Measurements from ENCODE around the gene TRIM24.
A peak's percentile ranks its signal among the peaks of the same experiment; 100 is the strongest.
"Not testable (repeated sequence)": the region's sequence is repeated elsewhere in the genome, so short reads cannot be mapped to it uniquely, and the experiment has no call there.

The TRIM24 gene

DNA sequence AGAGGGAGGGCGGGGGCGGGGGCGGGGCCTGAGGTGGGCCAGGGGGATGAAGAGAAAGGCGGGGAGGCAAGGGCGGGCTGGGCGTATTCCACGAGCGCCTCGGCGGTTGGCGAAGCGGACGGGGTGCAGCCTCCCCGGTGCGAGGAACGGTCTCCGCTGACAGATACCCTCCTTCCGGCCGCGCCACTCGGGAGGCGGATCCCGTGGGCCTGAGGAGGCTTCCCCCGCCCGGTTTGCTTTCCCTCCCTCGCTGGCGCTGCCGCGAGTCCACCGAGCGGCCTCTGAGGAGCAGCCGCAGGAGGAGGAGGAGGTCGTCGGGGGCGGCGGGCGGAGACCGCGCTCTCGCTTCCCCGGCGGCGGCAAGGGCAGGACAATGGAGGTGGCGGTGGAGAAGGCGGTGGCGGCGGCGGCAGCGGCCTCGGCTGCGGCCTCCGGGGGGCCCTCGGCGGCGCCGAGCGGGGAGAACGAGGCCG is at the start of gene TRIM24:
Gene TRIM24, plus strand, starts transcription at position 84 of the 473 bp plus-strand sequence. Its CDS starts 290 bp downstream, at position 374.
- FAIRE-seq (no peak), DNase-seq (ENCODE audit: insufficient read length, low spot score) (peak; percentile 76)

DNA sequence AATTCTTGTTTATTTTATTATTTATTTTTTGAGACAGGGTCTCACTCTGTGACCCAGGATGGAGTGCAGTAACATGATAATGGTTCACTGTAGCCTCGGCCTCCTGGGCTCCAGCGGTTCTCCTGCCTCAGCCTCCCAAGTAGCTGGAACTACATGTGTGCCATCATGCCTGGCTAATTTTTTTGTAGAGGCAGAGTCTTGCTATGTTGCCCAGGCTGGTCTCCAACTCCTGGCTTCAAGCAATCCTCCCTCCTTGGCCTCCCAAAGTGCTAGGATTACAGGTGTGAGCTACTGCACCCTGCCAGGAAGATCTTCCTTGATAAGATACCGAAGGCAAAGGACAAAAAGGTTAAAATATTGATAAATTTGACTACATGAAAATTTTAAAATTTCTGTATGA is 48.0 kb upstream of the TRIM24 start:
- not testable (repeated sequence) for DNase-seq (ENCODE audit: insufficient read length, low spot score); FAIRE-seq

DNA sequence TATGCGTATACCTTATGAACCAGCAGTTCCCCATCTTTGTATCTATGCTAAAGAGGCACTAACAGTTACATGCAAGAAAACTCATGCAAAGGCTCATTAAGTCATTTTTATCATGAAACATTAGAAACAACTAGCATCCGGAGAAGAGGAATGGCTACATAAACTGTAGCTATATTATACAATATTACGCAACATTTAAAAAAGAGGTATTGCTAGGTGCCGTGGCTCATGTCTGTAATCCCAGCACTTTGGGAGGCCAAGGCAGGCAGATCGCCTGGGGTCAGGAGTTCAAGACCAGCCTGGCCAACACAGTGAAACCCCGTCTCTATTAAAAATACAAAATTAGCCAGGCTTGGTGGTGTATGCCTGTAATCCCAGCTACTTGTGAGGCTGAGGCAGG is 47.1 kb upstream of the TRIM24 start:
- not testable (repeated sequence) for FAIRE-seq

DNA sequence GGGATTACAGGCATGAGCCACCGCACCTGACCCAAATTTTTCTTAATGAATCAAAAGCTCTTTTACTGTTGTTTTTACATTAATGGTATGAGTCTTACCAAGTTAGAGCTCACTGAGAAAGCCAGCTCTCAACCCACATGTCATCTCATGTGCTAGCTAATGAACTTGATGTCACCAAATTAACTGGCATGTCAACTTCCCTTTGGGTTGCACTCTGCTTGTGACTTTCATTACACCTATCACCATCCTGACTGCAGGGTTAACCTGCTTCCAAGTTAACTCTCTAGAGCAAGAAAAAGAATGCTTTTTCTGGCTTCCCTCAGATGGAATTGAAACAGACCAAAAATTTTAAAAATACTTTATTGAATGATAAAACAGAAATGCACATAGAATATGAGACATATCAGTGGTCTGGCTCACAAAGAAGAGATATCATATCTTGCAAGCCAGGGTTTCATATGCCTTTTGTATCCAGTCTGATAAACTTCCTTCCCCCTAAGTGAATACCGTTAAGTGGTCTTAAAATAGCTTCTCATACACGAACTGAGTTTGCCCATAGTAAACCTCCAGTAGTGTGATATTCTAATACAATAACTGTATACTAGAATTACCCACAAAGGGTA is 42.9 kb upstream of the TRIM24 start:
- no peak for DNase-seq (ENCODE audit: insufficient read length, low spot score)
- FAIRE-seq, result no peak

More for the DNA sequence above, 47.1 kb upstream of the TRIM24 start:
- DNase-seq (ENCODE audit: insufficient read length, low spot score), result not testable (repeated sequence)

DNA sequence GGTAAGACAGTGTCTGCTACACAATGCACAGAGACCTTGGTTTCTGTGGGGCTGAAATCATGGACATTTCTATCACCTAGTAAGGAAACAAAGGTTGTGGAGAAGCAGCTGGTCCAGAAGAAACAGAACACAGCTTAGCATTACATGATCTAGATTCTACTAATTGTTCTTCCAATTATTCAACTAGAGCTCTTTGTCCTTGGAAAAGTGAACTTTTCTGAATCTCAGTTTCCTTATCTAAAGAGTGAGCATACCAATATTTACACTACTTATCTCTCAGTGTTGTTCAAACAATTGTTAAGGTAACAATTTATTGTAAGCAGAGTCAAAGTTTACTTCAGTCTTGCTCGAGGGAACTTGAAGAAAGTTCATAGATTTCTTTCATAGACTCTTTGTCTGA is 42.3 kb upstream of the TRIM24 start:
- FAIRE-seq (no peak), DNase-seq (ENCODE audit: insufficient read length, low spot score) (no peak)

DNA sequence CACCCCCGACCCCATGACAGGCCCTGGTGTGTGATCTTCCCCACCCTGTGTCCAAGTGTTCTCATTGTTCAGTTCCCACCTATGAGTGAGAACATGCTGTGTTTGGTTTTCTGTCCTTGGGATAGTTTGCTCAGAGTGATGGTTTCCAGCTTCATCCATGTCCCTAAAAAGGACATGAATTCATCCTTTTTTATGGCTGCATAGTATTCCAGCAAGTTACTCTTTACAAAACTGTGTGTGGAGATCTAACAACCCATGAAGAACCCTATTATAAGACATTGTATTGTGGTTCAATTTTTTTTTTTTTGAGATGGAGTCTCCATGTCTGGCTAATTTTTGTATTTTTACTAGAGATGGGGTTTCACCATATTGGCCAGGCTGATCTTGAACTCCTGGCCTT is 41.7 kb upstream of the TRIM24 start:
- DNase-seq (ENCODE audit: insufficient read length, low spot score); FAIRE-seq: not testable (repeated sequence)

DNA sequence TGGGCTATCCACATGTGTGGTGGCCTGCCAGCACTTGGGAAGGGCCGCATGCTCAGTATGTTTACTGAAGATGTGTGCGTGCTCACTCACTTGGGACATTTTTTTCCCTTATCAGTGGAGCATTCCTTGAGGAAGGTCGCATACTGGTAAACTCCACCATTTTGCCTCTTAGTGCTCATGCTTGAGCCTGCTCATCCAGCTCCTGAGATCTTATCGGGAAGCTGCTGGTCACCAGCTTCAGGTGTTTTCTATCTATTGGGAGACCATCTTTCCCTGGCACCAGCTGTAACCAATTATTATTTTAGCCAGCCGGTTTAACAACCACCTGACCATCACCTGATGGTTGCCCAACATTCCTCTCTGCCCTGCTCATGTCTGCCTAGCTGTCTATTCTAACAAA is 35.0 kb upstream of the TRIM24 start:
- FAIRE-seq, result no peak

DNA sequence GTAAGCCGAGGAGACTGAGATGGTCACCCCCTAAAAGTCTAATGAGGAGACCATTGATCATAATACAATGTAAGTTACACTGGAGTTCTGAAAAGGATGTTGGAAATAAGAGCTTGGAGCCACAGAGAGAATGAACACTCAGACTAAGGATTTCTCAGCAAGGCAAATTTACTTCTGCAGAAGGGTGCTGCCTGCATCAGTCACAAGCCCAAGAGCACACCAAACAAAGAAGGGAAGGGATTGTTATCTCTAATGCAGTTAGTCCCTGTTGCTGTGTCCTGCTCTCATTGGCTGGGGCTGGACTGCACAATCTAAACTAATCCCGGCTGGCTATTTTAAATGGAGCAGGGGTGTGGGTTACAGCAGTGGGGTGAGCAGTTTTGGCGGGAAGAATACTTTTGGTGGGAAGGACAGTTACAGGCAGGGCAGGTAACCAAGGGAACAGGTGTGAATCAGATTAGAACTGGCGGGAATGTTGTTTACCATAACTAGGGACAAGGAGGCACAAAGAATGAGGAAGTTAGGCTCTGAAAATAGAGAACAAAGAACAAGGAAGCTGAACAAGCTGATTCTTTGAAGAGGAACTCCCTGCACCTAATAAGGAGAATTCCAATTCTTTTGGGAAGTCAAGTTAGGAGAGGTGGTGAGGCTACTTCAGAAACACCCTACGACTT is 30.3 kb upstream of the TRIM24 start:
- FAIRE-seq (no peak), DNase-seq (ENCODE audit: insufficient read length, low spot score) (no peak)

More for the DNA sequence above, 35.0 kb upstream of the TRIM24 start:
- no peak for DNase-seq (ENCODE audit: insufficient read length, low spot score)

DNA sequence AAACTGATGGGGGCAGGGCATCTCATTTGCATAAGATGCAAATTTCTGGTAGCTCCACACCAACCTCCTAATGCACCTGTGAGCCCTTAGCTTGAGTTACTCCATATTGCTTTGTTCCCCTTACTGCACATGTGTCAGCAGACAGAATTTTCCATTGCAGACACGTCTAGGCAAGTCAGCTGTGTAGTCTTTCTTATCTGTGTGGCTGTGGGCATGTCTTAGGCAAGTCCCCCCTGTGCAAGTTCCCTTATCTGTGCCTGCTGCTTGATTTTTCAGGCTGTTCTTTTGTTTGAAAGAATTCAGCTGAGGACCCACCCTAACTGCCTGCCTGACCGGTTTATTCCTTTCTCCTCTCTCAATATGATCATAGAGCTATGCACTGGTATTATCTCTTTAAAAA is 28.5 kb upstream of the TRIM24 start:
- no peak for FAIRE-seq
- no peak for DNase-seq (ENCODE audit: insufficient read length, low spot score)

DNA sequence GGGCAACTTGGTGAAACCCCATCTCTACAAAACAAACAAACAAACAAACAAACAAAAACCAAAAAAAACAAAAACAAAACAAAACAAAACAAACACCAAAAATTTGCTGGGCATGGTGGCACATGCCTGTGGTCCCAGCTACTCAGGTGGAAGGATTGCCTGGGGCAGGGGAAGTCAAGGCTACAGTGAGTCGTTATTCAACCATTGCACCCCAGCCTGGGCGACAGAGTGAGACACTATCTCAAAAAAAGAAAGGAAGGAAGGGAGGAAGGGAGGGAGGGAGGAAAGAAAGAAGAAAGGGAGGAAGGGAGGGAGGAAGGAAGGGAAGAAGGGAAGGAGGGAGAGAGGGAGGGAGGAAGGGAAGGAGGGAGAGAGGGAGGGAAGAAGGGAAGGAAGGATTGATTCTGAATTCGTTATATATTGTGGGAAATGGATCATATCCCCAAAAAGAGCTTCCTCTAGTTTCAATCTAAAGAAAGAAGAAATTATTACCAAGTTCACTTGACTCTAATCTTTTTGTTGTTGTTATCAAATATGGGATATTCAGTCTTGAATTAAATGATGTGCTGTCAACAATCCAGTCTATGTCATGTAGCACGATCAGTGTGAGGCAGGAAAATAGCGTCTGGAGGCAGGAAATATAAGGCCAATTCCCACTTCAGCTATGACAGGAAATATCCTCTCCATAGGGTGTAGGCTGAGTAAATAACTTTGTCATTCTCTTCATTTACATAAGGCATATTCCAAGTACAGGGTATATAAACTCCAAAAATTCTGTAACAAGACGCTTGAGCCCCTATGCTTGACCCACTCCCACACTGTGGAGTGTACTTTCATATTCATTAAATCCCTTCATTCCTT is 26.2 kb upstream of the TRIM24 start:
- DNase-seq (ENCODE audit: insufficient read length, low spot score) (no peak), FAIRE-seq (no peak)

DNA sequence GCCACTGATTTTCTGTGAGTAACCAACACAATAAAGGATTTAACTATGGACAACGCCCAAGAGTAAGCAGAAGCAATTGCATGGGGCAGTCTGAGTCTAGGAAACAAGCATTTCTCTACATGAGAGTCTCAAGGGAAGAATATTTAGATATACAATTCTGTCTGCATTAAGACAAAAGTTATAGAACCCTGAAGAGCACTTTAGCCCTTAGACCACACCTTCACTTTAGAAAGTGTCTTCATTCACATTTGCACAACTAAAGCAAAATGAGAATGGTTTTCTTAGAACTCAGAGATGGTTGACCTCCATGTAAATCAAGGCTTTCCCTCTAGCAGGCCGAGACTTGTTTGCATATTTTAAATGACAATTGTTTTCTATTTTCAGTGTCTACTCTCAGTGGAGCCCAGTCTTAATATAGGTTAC is 25.5 kb upstream of the TRIM24 start:
- no peak for FAIRE-seq
- DNase-seq (ENCODE audit: insufficient read length, low spot score), result no peak

DNA sequence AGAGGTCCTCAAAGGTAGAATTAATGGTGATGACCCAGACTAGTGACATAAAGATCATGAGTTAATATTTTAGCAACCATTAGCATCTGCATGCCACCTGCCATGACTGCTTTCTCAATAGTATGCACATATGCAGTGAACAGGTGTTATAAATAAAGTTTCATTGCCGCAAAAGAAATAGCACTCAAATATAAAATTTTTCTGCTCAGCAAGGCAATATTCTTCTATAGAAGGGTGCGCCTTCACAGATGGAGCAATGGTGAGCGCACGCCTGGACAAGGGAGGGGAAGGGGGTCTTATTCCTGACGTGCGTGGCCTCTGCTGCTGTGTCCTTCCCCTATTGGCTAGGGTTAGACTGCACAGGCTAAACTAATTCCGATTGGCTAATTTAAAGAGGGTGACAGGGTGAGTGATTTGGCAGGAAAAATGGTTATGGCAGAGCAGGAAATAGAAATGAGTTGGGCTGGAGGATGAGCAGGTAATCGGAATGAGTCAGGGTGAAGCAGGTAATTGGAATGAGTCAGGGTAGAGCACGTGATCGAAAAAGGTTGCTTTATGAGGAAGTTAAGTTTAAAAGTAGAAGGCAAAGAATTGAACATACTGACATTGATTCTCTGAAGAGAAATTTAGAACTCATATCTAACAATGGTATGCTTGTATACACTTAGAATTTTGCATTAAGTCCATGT is 24.7 kb upstream of the TRIM24 start:
- DNase-seq (ENCODE audit: insufficient read length, low spot score), result no peak
- no peak for FAIRE-seq

DNA sequence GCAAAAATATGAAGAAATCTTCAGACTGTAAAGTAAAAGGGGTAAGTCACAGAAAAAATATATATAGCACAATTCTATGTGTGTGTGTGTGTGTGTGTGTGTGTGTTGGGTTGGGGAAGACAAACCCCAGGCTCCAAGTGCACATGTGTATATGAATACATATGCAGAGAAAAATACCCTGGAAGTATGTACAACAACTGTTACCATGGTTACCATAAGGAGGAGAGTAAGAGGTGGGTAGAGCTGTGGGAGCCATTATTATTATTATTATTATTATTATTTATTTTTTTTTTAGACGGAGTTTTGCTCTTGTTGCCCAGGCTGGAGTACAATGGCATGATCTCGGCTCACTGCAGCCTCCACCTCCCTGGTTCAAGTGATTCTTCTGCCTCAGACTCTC is 23.7 kb upstream of the TRIM24 start:
- DNase-seq (ENCODE audit: insufficient read length, low spot score) (no peak), FAIRE-seq (no peak)

DNA sequence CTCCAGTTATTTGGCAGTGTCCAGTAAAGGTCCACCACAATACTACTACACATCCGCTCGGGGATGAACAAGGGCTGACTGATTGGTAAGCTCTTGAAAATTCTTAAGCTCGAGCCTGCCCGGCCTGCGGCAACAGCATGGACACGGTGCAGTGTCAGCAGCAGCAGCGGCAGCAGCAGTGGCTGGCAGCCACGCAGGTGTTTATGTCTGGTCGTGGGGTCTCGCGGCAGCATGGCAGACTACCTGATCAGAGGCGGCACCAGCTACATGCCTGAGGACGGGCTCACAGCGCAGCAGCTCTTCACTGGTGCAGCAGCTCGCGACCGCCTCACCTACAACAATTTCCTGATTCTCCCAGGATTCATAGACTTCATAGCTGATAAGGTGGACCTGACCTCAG is 19.6 kb upstream of the TRIM24 start:
- no peak for FAIRE-seq
- DNase-seq (ENCODE audit: insufficient read length, low spot score), result no peak

DNA sequence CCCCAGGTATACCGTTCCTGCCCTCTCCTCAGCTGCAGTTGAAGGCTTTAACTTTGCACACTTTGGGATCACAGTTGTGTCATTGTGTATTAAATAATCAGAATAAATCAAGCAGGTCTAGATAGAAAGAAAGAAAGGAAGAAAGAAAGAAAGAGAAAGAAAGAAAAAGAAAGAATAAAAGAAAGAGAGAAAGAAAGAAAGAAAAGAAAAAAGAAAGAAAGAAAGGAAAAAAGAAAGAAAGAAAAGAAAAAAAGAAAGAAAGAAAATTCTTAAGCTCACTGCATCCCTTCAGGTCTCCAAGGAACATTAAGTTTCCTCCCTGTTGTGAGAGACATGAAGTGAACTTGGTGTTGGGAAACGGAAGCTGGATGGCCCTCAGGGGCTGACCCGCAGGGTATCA is 17.2 kb upstream of the TRIM24 start:
- no peak for FAIRE-seq
- DNase-seq (ENCODE audit: insufficient read length, low spot score), result no peak

DNA sequence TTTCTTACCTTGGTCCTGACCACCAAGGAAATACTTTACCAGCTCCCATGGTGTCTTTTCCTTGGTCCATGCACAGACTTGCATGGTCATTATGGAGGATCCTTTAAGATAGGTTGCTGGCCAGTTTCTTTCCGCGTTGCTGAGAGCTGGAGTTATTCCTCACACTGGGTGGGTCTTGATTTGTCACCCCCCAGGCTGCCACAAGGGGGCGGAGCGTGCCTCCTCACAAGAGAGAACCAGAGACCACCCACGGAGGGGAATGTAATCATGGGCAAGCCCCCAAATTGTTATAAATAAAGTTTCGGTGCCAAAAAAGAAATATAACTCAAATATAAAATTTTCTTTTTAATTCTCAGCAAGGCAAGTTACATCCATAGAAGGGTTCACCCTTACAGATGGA is 10.5 kb upstream of the TRIM24 start:
- FAIRE-seq, result no peak

DNA sequence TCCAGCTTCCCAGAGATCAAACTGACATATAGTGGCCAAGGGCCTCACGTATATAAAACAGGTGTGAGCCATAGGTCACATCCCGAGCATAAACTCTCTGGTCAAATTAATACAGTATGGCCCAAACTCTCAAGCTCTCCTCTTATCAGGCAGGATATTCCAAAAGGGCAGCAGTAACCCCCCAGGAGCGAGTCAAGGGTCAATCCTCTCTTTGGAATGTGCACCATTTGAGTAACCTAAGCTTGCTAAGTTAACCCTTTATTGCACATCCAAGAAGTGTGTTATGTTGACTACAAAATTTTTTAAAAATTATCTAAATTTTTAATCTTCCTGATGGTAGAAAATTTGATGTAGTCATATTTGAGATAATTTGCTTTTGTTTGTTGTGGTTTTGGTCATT is 4.5 kb upstream of the TRIM24 start:
- no peak for DNase-seq (ENCODE audit: insufficient read length, low spot score)

More for the DNA sequence above, 10.5 kb upstream of the TRIM24 start:
- no peak for DNase-seq (ENCODE audit: insufficient read length, low spot score)

DNA sequence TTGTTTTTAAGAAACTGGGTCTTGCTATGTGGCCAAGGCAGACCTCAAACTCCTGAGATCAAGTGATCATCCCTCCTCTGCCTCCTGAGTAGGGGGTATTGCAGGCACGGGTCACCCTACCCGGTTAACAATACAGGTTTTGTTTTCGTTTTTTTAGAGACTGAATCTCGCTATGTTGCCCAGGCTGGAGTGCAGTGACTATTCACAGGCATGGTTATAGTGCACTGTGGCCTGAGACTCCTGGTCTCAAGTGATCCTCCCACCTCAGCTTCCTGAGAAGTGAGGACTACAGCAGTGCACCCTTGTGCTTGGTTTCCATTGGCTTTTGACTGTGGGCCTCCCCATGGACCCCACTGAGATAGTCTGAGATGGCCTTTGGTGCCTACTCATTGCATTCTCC is 3.8 kb upstream of the TRIM24 start:
- DNase-seq (ENCODE audit: insufficient read length, low spot score), result no peak
- FAIRE-seq, result no peak

More for the DNA sequence above, 4.5 kb upstream of the TRIM24 start:
- no peak for FAIRE-seq

DNA sequence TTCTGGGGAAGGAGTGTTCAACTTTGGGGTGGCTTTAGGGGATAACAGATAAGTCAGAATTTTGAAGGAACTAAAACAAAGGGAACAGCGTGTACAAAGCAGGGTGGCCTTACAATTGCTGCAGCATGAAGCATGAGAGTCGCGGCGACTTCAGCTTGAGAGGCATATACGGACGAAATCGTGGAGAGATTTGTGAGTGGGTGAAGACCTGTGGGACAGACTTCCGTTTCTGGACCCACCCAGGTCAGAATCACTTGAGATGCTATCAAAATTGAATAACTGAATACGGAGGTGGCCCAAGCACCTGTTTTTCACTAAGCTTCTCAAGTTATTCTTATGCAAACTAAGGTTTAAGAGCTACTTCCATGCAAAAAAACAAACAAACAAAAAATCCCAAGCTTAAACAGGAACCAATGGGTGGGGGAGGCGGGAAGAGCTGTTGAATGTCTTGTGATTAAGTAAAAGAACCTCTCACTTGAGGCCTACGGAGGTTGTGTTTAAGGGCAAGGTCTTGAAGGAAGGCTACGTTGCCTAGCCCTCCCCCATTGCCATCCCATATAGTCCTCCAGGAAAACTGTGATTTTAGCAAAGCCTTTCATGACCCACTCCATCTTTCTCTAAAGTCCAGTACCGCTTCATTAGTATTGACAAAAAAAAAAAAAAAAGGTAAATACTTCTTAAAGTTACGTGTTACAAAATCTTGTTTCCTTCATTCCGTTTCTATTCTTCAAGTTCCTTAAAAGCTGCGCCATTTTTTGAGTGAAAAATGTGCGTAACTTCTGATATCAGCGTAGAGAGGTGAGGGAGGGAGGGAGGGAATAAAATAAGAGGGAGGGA is 1.3 kb upstream of the TRIM24 start:
- DNase-seq (ENCODE audit: insufficient read length, low spot score), result no peak

More for the DNA sequence above, 1.3 kb upstream of the TRIM24 start:
- FAIRE-seq, result no peak
